Keratinocyte (primary cell): Measurements from ENCODE around the gene SUN1. TPM values are rescaled to one million over a fixed set of nuclear protein-coding genes. Genes with fewer than 3 reads are reported as not detected.

Experiments
- DNase-seq: peaks from one replicate; pipeline ENCODE4 v3.0.0-alpha.2; 2011; ENCODE audit warnings: low read depth, missing footprints, low spot score
- FAIRE-seq: peaks from 2 replicates; lab custom pipeline; 2011; peaks lifted over from hg19 to GRCh38; lab: Jason Lieb, UNC
- H2AFZ ChIP-seq: 2 replicates; pipeline ENCODE4 v1.6.0; 2012; ENCODE audit warnings: low read length, control low read depth, inconsistent platforms; ENCODE audit not compliant: control insufficient read depth
- H3K27ac ChIP-seq: 2 replicates; pipeline ENCODE4 v1.5.1; 2011; ENCODE audit warnings: low read length; ENCODE audit not compliant: control insufficient read depth, insufficient read depth
- H3K27me3 ChIP-seq: 3 replicates; pipeline ENCODE4 v1.6.0; 2011; ENCODE audit warnings: low read length; ENCODE audit not compliant: control insufficient read depth, insufficient read depth; ENCODE audit errors: extremely low read depth
- H3K36me3 ChIP-seq, 2 experiments: 2 replicates in 1 of 2; 3 replicates in 1 of 2; pipeline ENCODE4 v1.5.1; 2011; ENCODE audit warnings: low read length in 2 of 2, mild to moderate bottlenecking in 1 of 2; ENCODE audit not compliant: control insufficient read depth in 2 of 2, insufficient read depth in 2 of 2; ENCODE audit errors: extremely low read depth in 1 of 2
- H3K4me1 ChIP-seq: 3 replicates; pipeline ENCODE4 v1.5.1; 2011; ENCODE audit warnings: low read length; ENCODE audit not compliant: control insufficient read depth, insufficient read depth; ENCODE audit errors: extremely low read depth
- H3K4me2 ChIP-seq: 3 replicates; pipeline ENCODE4 v1.6.0; 2011; ENCODE audit warnings: low read depth, low read length; ENCODE audit not compliant: control insufficient read depth, insufficient read depth; ENCODE audit errors: extremely low read depth
- H3K4me3 ChIP-seq, 3 experiments: fragments of 200-600 bp in 1 of 3; sonication (generic) in 1 of 3; 2 replicates in 2 of 3; 3 replicates in 1 of 3; pipeline ENCODE4 v1.5.1; 2011 to 2016; ENCODE audit warnings: low read length in 3 of 3, mild to moderate bottlenecking in 3 of 3, control low read depth in 2 of 3, inconsistent platforms in 1 of 3, low read depth in 1 of 3, mixed read lengths in 1 of 3, mixed run types in 1 of 3, moderate library complexity in 1 of 3; ENCODE audit not compliant: control insufficient read depth in 2 of 3, insufficient read depth in 2 of 3; ENCODE audit errors: extremely low read depth in 1 of 3
- H3K79me2 ChIP-seq: 2 replicates; pipeline ENCODE4 v1.6.0; 2012; ENCODE audit warnings: low read length; ENCODE audit not compliant: control insufficient read depth, insufficient read depth
- H3K9ac ChIP-seq: 3 replicates; pipeline ENCODE4 v1.6.0; 2011; ENCODE audit warnings: low read length; ENCODE audit not compliant: control insufficient read depth, insufficient read depth; ENCODE audit errors: extremely low read depth
- H3K9me1 ChIP-seq: 3 replicates; pipeline ENCODE4 v1.6.0; 2011; ENCODE audit warnings: low read length; ENCODE audit not compliant: control insufficient read depth, insufficient read depth; ENCODE audit errors: extremely low read depth
- H3K9me3 ChIP-seq: 2 replicates; pipeline ENCODE4 v1.5.1; 2012; ENCODE audit warnings: low read depth, low read length; ENCODE audit not compliant: control insufficient read depth
- H4K20me1 ChIP-seq: 3 replicates; pipeline ENCODE4 v1.6.0; 2011; ENCODE audit warnings: low read length; ENCODE audit not compliant: control insufficient read depth, insufficient read depth; ENCODE audit errors: extremely low read depth
- CTCF ChIP-seq, 3 experiments: IDR thresholded peaks in 1 of 3; conservative IDR thresholded peaks in 1 of 3; optimal IDR thresholded peaks in 1 of 3; 2 replicates in 2 of 3; 3 replicates in 1 of 3; pipeline versions ENCODE3 to v1.5.1; 2011; ENCODE audit warnings: low read length in 3 of 3, mild to moderate bottlenecking in 3 of 3, moderate library complexity in 2 of 3, control low read depth in 1 of 3, inconsistent platforms in 1 of 3; ENCODE audit not compliant: insufficient read depth in 2 of 3; ENCODE audit errors: extremely low read depth in 1 of 3
- EZH2 ChIP-seq: IDR thresholded peaks from one replicate; pipeline ENCODE4 v1.6.1; 2012; ENCODE audit warnings: inconsistent platforms, mild to moderate bottlenecking, low read length, moderate library complexity
- dilution Hi-C: fragments of 300-500 bp; cut with MboI; formaldehyde crosslinking; loops from one replicate; pipeline ENCODE4 v1.7.0; 2020; ENCODE audit warnings: low sequenced_read_pairs; ENCODE audit not compliant: extremely low pct_ligation_motif_present
- polyA plus RNA-seq, 5 experiments: library from polyadenylated mRNA; depleted of rRNA in 3 of 5; stranded (reverse) in 3 of 5; stranded (forward) in 1 of 5; unstranded in 1 of 5; fragments of >200 nt; gene quantifications; 1 replicate in 1 of 5; 2 replicates in 3 of 5; 3 replicates in 1 of 5; pipeline versions ENCODE4 v1.2.1 to v1.2.3, GENCODE V29; 2011 to 2012; ENCODE audit warnings: missing spikeins in 2 of 5, low read depth in 1 of 5, low replicate concordance in 1 of 5

The SUN1 gene
- polyA plus RNA-seq, 1 donor (not counting 4 experiments of a cell fraction or from before 2014, with no cell fraction given): 166 TPM

DNA sequence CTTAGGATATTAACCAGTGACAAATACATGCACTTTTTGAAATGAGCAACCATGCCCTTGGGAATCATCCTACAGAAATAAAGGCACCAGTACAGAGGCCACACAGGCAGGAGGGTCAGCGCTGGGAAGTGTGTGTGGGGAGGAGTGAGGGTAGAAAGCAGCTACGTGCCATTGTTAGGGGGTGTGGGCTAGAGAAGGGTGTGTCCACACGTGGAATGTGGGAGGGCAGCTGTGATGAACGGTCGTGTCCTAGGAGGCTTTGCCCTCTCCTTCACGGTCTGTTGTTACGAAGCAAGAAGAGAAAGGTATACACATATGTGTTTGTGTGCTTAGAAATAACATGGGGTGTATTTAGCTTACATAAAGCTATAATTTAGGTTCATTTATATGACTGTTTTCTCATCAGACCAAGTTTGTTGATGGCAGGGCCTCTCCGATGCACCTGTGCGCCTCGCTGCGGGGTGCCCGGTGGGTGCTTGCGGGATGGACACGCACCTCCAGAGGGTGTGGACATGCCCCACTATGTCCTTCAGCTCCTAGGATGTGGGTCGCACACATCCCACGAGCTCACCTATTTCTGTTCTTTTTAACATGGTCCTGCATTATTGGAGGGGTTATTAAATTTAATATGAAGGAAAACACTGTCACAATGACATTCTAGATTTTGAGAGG, 27.2 kb downstream of the SUN1 start:
- no peaks in the 10 kb centered on the region for H3K27me3 ChIP-seq
- H3K9me3 ChIP-seq: no peaks in the 10 kb centered on the region
- H3K36me3 ChIP-seq: peaks cover 37 to 41% of the 10 kb centered on the region in 2 experiments
- H3K9me1 ChIP-seq: no peaks in the 10 kb centered on the region
- no peaks in the 10 kb centered on the region for H3K4me1 ChIP-seq
- TF ChIP-seq CTCF (optimal IDR thresholded peaks at IDR 0.05 in 1 of 3, IDR thresholded peaks at IDR 0.05 in 1 of 3, conservative IDR thresholded peaks at IDR 0.05 in 1 of 3; ENCODE audit: extremely low read depth in 1 of 3, insufficient read depth in 2 of 3, low read length in 3 of 3): no peak
- TF ChIP-seq EZH2: no peak
- no peak for FAIRE-seq
- no peak overlapping the region for H3K27ac ChIP-seq
- dilution Hi-C loops: no loop called here
- H2AFZ ChIP-seq: no peak overlapping the region
- H4K20me1 ChIP-seq: no peaks in the 10 kb centered on the region
- H3K4me3 ChIP-seq: no peak overlapping the region
- no peak overlapping the region for H3K9ac ChIP-seq
- H3K4me2 ChIP-seq: no peak overlapping the region
- no peak for DNase-seq
- H3K79me2 ChIP-seq: no peaks in the 10 kb centered on the region

GRCh38 chr7:860149-860548, 27.9 kb downstream of the SUN1 start:
- no peak for DNase-seq
- Histone ChIP-seq H3K9me3 (no peaks in the 10 kb centered on the region), H3K4me3 (no peak overlapping the region), H3K4me1 (no peaks in the 10 kb centered on the region), H3K79me2 (no peaks in the 10 kb centered on the region), H3K9me1 (no peaks in the 10 kb centered on the region), H3K27ac (no peak overlapping the region), H3K4me2 (no peak overlapping the region), H3K27me3 (no peaks in the 10 kb centered on the region), H3K9ac (no peak overlapping the region), H4K20me1 (no peaks in the 10 kb centered on the region), H3K36me3 (peaks cover 37 to 38% of the 10 kb centered on the region in 2 experiments), H2AFZ (no peak overlapping the region)
- no peak for FAIRE-seq
- dilution Hi-C loops: no loop called here
- TF ChIP-seq CTCF (optimal IDR thresholded peaks at IDR 0.05 in 1 of 3, IDR thresholded peaks at IDR 0.05 in 1 of 3, conservative IDR thresholded peaks at IDR 0.05 in 1 of 3; ENCODE audit: extremely low read depth in 1 of 3, insufficient read depth in 2 of 3, low read length in 3 of 3) (no peak), EZH2 (no peak)
